Fibroblast of gingiva (primary cell): Measurements from ENCODE around the gene ZBED1.
"Not testable (repeated sequence)": the region's sequence is repeated elsewhere in the genome, so short reads cannot be mapped to it uniquely, and the experiment has no call there.

Experiments used
- DNase-seq: peaks from one replicate; pipeline ENCODE4 v3.0.0-alpha.2; 2011; ENCODE audit warnings: low read depth

The ZBED1 gene

DNA sequence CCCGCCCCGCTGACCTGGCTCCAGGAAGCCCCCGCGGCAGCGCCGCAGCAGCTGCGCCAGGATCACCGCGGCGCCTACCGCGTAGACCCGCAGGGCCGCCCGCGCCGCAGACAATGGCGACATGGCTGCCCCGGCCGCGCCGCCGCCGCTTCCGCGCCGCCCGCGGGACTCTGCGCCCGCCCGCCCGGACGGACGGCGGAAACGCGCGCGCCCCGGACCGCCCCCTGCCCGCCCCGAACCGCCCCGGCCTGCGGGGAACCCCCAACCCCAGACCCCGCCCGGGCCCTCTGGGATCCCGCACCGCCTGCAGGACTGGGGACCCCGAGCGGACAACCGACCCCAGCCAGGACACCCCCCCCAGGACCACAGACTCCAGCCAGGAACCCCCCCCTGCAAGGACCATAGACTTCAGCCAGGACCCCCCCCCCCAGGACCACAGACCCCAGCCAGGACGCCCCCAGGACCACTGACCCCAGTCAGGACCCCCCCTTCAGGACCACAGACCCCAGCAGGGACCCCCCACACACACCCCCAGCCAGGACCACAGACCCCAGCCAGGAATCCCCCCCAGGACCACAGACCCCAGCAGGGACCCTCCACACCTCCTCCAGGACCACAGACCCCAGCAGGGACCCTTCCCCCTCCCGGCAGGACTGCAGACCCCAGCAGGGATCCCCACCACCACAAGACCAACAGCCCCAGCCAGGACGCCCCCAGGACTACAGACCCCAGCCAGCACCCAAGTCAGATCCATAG, at the start of gene ZBED1, which contains the start of gene DHRSX:
TSS of gene ZBED1 (minus strand) at position 174 of the 756 bp plus-strand sequence. CDS start 10,257 bp downstream, outside the sequence.
TSS of gene DHRSX (minus strand) at position 174 of the 756 bp plus-strand sequence. CDS start at position 123, 51 bp downstream.
- DNase-seq, result peak; percentile 35

DNA sequence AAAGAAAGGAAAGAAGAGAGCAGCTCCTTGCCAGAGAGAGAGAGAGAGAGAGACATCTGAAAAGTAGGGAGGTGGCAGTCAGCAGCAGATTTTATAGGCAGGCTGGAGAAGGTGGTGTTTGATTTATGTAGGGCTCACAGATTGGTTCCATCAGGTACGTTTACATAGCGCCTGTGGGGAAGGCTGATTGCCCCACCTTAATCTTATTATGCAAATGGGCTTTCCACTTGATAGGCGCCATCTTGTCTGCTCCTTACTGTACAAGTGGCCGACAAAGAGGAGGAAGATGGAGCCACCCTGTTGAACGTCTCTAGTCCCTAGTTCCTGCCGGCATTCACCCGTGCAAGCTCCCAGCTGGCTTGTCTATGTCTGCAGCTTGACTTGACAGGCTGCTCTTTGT, 49.1 kb upstream of the ZBED1 start:
- DNase-seq, result no peak

DNA sequence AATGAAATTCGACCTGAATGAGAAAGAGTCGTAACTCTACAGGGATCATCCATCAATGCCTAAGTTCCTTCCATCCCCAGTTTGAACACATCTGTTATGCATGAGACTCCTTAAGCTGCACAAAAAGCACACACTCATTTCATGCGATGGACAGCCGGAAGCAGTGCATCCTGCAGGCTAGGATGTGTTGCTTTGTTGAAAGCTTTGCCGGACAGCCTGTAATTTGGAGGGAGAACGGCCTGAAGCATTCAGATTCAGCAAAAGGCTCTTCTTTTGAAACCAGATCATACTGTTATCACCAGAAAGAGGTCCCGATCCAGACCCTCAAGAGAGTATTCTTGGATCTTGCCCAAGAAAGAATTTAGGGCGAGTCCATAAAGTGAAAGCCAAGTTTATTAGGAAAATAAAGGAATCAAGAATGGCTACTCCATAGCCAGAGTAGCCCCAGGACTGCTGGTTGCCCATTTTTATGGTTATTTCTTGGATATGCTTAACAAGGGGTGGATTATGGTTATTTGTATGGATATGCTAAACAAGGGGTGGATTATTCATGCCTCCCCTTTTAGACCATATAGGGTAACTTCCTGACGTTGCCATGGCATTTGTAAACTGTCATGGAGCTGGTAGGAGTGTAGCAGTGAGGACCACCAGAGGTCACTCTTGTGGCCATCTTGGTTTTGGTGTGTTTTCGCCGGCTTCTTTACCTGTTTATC, 48.1 kb upstream of the ZBED1 start:
- DNase-seq, result no peak

DNA sequence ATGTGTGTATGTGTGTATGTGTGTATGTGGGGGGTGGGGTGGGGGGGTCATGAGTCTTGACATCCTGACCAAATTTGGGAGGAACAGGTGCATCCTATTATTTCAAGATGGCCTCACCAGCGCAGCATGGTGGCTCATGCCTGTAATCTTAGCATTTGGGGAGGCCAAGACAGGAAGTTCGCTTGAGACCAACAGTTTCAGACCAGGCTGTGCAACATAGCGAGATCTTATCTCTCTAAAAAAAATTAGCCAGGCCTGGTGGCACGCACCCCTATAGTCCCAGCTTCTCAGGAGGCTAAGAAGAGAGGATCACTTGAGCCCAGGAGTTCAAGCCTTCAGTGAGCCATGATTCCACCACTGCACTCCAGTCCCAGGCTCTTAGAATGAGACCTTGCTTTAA, 47.0 kb upstream of the ZBED1 start:
- no peak for DNase-seq

DNA sequence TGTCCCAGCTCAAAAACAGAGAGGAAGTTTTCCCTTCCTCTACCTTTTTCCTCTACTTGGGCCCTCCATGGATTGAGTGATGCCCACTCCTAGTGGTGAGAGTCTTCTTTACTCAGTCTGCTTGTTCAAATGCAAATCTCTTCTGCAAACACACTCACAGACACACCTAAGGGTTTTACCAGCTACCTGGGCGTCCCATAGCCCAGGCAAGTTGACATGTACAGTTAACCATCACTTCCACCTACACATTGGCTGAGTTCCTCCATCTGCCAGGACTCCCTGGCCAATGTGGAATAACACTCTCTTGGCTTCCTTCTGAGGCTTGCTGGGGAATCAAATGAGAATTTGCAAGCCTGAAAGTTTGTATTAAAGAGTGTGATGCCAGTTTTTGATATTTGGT, 45.7 kb upstream of the ZBED1 start:
- no peak for DNase-seq

DNA sequence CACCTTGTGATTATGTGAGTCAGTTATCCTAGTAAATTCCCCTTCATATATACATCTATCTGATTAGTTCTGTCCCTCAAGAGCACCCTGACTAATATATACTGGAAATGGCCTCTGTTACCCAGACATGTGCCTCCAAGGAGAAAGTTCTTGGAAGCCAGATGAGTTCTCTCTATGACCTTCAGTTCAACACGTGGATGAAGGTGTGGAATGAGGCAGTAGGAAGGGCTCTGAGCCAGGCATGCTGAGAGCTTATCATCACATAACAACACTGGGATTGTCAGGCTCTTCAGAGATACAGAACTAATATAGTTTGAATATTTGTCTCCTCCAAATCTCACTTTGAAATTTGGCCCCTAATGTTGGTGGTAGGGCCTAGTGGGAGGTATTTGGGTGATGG, 44.4 kb upstream of the ZBED1 start:
- DNase-seq, result no peak

DNA sequence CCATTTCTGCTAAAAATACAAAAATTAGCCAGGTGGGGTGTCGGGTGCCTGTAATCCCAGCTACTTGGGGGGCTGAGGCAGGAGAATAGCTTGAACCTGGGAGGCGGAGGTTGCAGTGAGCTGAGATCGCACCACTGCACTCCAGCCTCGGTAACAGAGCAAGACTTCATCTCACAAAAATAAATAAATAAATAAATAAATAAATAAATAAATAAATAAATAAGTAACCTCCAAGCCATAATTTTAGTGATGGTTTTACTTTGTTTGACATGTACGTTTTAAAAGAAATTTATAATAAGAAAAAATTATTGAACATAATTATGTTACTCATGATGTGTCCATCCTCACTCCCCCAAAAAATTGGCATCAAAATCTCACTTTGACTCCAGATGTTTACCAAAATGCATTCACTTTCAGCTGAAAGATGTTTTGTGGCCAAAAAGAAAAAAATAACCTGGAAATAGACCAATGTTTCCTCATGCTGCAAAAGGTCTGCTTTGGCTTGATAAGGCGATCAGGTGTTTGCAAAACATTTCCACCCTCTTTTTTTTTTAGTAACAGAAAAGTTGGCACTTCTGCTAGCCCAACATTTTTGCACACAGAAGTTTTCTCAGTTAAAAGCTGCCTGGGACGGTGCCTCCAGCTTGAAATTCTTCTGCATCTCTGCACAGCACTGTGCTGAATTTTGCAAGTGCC, 42.2 kb upstream of the ZBED1 start:
- DNase-seq, result no peak

DNA sequence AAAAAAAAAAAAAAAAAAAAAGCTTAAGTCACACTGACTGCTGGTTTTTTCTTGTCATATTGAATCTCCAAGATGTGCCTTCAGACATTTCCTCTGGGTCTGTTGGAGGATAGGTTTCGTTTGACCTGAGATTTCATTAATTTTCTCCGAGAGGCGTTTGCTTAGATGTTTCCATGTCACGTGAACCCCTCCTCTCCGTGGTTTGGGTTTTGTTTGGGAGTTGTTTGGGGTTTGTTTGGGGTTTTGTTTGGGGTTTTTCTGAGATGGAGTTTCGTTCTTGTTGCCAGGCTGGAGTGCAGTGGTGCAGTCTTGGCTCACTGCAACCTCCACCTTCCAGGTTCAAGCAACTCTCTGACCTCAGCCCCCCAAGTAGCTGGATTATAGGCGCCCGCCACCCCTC, 40.8 kb upstream of the ZBED1 start:
- no peak for DNase-seq

DNA sequence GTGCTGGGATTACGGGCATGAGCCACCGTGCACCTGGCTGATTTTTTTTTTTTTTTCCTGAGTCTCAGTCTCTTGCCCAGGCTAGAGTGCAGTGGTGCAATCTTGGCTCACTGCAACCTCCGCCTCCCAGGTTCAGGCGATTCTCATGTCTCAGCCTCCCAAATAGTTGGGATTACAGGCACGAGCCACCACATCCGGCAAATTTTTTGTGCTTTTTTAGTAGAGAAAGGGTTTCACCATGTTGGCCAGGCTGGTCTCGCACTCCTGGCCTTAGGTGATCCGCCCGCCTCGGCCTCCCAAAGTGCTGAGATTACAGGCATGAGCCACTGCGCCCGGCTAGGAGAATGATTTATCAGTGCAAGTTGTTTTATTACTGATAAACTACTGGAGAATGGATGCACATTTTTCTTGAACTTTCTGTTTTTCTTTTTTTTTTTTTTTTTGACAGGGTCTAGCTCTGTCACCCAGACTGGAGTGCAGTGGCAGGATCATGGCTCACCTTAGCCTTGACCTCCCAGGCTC, 39.7 kb upstream of the ZBED1 start:
- no peak for DNase-seq

DNA sequence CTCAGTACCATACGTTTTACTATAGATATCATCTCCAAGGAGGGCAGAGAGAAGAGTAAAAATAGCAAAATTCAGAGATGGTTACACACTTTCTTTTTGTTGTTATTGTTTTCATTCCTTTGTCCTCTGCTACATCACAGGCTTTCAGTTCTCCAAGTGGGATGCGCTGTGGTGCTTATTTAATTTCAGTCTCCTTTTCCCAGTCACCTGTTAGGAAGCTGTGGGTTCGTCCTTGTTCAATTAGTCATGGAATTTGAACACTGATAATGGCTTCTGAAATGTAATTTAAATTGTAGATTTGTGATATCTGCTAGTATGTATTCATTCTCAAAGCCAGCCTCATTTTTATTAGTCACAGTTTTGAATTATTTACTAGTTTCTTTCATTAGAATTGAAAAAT, 38.8 kb upstream of the ZBED1 start:
- DNase-seq, result no peak

DNA sequence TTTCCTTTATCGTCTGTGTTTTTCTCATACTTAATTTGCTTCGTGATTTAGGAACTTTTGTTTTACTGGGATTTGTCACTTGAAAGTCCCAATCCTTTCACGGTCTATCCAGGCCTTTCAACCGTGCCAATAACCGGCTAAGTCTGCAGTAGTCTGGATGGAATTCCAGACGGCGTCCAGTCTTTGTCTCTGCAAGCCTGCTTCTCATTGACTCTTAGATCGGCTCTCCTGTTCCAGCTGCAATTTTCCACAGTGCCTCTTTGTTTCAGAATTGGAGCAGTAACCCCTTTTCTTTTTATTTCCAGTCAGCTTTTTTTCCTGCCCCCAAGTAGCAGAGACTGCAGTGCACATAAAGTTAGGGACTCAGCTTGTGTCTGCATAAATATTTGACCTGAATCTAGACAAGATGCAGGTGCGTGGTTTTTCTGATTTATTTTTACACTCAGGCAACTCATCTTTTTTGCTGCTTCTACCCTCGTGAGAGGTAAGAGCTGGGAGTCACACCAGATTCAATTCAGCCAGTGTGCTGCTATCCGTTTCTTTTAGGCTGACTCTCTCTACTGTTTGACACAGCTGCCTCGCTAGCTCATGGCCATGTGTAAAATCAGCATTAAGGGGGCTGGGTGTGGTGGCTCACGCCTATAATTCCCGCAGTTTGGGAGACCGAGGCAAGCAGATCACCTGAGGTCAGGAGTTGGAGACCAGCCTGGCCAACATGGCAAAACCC, 37.4 kb upstream of the ZBED1 start:
- no peak for DNase-seq

DNA sequence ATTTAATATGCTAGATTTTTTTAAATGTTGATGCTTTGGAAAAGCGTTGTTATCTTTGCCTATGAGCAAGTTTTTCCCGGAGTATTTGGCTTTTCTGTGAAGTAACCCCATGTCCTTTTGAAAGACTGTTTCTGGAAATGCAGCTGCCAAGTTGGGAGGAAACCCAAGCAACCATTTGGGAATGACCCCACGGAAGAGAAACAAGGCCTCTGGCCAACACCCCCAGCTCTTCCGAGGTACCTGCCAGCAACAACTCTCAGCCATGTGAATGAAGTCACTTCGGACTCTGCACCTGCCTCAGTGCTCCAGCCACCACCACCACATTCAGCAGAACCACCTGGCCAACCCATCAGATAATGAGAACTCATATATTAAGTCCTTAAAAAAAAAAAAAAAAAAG, 36.2 kb upstream of the ZBED1 start:
- DNase-seq, result no peak

DNA sequence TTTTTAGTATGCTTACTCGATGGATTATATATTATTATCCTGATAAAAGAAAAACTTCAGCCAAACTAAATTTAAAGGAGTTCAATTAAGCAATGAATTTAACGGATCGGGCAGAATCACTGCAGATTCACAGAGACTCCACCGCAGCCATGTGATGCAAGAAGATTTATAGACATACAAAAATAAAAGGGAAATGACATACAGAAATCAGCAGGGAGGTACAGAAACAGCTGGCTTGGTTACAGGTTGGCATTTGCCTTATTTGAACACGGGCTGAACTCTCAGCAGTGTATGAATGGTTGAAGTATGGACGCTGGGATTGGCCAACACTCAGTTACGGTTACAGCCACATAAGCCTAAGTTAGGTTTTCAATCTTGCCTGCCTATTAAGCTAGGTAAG, 35.4 kb upstream of the ZBED1 start:
- DNase-seq, result no peak

DNA sequence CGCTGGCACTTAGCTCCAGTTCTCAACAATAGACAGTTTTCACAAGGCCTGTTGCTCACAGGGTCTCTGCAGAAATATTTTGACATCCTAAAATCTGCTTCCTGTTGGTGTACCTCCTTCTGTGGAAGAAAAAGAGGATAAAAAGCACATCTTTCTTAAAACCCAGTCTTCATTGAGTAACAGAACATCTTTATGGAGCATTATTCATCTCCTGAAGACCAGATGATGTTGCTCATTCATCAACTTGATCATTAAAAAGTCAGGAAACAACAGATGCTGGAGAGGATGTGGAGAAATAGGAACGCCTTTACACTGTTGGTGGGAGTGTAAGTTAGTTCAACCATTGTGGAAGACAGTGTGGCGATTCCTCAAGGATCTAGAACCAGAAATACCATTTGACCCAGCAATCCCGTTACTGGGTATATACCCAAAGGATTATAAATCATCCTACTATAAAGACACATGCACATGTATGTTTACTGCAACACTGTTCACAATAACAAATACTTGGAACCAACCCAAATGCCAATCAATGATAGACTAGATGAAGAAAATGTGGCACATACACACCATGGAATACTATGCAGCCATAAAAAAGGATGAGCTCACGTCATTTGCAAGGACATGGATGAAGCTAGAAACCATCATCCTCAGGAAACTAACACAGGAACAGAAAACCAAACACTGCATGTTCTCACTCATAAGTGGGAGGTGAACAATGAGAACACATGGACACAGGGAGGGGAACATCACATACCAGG, 33.7 kb upstream of the ZBED1 start:
- DNase-seq, result not testable (repeated sequence)

DNA sequence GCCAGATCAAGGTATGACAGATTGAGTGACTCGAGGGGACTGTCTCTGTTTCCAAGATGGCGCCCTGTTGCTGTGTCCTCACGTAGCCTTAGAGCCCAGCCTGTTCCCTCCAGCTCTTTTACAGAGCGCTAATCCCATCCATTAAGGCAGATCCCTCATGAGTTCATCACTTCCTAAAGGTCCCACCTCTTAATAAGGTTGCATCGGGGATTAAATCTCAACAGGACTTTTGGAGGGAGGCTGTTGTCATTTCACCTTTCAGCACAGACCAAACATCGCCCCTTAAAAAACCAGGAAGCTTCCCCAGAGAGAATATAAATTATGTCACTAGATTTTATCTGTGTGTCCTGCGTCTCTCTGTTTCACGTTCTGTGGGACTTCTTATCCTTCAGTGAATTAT, 32.6 kb upstream of the ZBED1 start:
- no peak for DNase-seq

DNA sequence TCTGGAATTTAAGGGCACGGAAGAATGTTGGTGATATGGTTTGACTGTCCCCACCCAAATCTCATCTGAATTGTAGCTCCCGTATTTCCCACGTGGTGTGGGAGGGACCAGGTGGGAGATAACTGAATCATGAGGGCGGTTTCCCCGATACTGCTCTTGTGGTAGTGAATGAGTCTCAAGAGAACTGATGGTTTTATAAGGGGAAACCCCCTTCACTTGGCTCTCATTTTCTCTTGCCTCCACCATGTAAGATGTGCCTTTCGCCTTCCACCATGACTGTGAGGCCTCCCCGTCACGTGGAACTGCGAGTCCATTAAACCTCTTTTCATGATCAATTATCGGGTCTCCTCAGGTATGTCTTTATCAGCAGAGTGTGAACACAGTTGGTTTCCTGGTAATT, 25.6 kb upstream of the ZBED1 start:
- DNase-seq, result no peak

DNA sequence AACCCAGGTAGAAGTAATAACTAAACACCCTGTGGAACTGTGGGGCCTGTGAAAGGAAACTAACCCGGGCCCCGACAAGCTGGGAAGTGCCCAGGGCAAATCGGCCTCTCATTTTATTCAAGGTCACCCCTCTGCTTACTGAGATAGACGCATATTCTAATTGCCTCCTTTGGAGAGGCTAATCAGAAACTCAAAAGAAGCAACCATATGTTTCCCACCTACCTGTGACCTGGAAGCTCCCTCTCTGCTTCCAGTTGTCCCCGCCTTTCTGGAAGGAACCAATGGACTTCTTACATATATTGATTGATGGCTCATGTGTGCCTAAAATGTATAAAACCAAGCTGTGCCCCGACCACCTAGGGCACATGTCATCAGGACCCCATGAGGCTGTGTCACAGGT, 23.1 kb upstream of the ZBED1 start:
- DNase-seq, result no peak

DNA sequence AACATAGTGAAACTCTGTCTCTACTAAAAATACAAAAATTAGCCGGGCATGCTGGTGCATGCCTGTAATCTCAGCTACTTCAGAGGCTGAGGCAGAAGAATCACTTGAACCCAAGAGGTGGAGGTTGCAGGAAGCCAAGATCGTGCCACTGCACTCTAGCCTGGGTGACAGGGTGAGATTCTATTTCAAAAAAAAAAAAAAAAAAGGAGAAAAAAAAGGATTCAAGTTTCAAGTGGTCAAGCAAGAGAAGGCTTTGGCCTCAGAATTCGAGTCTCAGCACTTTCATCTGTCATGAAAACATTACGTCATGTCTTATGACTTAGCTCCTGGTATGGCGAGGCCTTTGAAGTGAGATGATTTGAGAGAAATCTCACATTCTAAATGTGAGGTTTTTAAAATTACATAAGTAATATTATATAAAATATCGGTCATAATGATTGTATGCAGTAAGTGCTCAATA, 21.2 kb upstream of the ZBED1 start:
- DNase-seq, result no peak

DNA sequence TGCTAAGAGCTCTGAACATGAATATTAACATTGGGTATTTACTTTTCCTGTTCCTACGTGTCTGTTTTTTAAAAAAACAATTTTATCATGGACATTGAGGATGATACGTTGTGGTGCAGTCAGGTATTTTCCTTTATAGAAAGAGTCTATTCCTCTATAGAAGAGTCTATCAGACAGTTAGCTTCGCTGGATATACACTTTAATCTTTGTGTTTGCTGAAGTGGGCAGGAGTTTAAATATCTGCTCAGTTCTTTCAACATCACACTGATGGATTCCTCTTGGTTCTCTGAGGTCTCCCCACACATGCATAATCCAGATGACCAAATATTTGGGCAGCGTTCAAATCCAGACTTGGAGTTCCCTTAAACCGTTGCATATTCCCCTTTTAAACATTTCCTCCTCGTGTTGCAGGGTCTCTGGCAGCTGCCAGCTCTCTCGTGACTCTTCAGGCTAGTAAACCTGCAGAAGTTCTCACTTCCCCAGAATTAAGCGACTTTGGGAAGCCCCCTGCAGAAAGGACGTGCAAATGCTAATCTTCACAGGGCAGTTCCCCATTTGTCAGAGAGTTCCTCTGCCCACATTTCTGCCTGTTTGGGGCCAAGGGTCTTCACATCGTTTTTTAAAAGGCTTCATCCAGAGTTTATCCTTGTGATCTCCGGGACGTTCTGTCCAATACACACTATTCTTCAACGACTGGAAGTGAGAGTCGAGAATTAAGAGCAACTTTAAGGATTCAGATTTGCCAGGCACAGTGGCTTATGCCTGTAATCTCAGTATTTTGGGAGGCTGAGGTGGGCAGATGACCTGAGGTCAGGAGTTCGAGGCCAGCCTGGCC, 20.5 kb upstream of the ZBED1 start:
- no peak for DNase-seq

DNA sequence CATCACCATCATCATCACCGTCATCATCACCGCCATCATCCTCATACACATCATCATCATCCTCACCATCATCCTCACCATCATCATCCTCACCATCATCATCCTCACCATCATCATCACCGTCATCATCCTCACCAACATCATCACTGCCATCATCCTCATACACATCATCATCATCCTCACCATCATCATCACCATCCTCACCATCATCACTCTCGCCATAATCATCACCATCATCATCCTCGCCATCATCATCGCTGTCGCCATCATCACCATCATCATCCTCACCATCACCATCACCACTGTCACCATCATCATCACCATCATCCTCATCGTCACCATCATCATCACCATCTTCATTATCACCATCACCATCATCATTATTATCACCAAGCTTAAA, 19.8 kb upstream of the ZBED1 start:
- no peak for DNase-seq
